B cell (primary cell): Measurements from ENCODE around the gene LRRN4.

ENCODE experiments used
- EZH2 ChIP-seq: IDR thresholded peaks from 2 replicates; pipeline ENCODE4 v1.6.1; 2012; ENCODE audit warnings: borderline replicate concordance, low read depth, mild to moderate bottlenecking, moderate library complexity, low read length; ENCODE audit not compliant: insufficient read depth, poor library complexity, severe bottlenecking
- TF ChIP-seq, protein P1 (sequence below): fragments of 200-600 bp; IDR thresholded peaks from one replicate; pipeline ENCODE4 v1.8.0; 2022; ENCODE audit warnings: antibody characterized with exemption, mild to moderate bottlenecking

DNA sequence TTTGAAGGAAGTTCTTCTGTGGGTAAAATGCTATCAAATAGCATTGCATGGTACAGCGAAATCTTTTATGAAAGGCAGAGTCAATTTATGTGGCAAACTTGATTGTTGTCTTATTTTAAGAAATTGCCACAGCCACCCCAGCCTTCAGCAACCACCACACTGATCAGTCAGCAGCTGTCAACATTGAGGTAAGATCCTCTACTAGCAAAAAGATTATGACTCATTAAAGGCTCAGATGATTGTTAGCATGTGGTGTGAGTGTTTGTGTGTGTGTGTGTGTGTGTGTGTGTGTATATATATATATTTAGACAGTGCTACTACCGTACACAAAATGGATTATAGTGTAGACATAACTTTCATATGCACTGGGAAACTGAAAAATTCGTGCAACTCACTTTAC, 27.8 kb downstream of the LRRN4 start:
- TF ChIP-seq, protein P1, sequence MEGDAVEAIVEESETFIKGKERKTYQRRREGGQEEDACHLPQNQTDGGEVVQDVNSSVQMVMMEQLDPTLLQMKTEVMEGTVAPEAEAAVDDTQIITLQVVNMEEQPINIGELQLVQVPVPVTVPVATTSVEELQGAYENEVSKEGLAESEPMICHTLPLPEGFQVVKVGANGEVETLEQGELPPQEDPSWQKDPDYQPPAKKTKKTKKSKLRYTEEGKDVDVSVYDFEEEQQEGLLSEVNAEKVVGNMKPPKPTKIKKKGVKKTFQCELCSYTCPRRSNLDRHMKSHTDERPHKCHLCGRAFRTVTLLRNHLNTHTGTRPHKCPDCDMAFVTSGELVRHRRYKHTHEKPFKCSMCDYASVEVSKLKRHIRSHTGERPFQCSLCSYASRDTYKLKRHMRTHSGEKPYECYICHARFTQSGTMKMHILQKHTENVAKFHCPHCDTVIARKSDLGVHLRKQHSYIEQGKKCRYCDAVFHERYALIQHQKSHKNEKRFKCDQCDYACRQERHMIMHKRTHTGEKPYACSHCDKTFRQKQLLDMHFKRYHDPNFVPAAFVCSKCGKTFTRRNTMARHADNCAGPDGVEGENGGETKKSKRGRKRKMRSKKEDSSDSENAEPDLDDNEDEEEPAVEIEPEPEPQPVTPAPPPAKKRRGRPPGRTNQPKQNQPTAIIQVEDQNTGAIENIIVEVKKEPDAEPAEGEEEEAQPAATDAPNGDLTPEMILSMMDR, result no peak
- no peak for TF ChIP-seq EZH2
